CD4-positive, alpha-beta T cell treated with Interleukin-6 for 4 hours (primary cell): ENCODE results near the gene KLHL18.
"Not testable (repeated sequence)": the region's sequence is repeated elsewhere in the genome, so short reads cannot be mapped to it uniquely, and the experiment has no call there.

Source experiments
- DNase-seq: peaks from one replicate; pipeline ENCODE4 v3.0.0-alpha.2; 2020; ENCODE audit warnings: mixed read lengths

The KLHL18 gene

GRCh38 chr3:47282424-47283192 lies at the start of gene KLHL18, which contains the start of gene KIF9:
Gene KLHL18 (plus strand): TSS chr3:47282944. CDS start chr3:47282966, 22 bp downstream.
Gene KIF9 (minus strand): TSS chr3:47282799. CDS start chr3:47277374, 5,425 bp downstream.
- peak; percentile 98 for DNase-seq

GRCh38 chr3:47238017-47238416 lies 44.7 kb upstream of the KLHL18 start:
- no peak for DNase-seq

GRCh38 chr3:47239929-47240328 lies 42.8 kb upstream of the KLHL18 start:
- no peak for DNase-seq

- DNase-seq = no peak
Measured at GRCh38 chr3:47243419-47244147, 39.2 kb upstream of the KLHL18 start.

GRCh38 chr3:47244531-47245100 lies 38.1 kb upstream of the KLHL18 start:
- DNase-seq = no peak

GRCh38 chr3:47245271-47245670 lies 37.5 kb upstream of the KLHL18 start:
- DNase-seq = no peak

- no peak for DNase-seq
Measured at GRCh38 chr3:47247131-47248064, 35.3 kb upstream of the KLHL18 start.

GRCh38 chr3:47250309-47251060 lies 32.3 kb upstream of the KLHL18 start:
- DNase-seq = no peak

- DNase-seq = not testable (repeated sequence)
Measured at GRCh38 chr3:47251085-47251484, 31.7 kb upstream of the KLHL18 start.

GRCh38 chr3:47251689-47252088 lies 31.1 kb upstream of the KLHL18 start:
- DNase-seq = no peak

GRCh38 chr3:47256331-47256730 lies 26.4 kb upstream of the KLHL18 start:
- not testable (repeated sequence) for DNase-seq

GRCh38 chr3:47259114-47259513 lies 23.6 kb upstream of the KLHL18 start:
- DNase-seq = no peak

- no peak for DNase-seq
Measured at GRCh38 chr3:47260605-47261004, 22.1 kb upstream of the KLHL18 start.

GRCh38 chr3:47261301-47261700 lies 21.4 kb upstream of the KLHL18 start:
- DNase-seq = no peak

- DNase-seq = no peak
Measured at GRCh38 chr3:47265008-47265407, 17.7 kb upstream of the KLHL18 start.

- DNase-seq = no peak
Measured at GRCh38 chr3:47265725-47266428, 16.9 kb upstream of the KLHL18 start.

GRCh38 chr3:47266709-47267489 lies 15.8 kb upstream of the KLHL18 start:
- DNase-seq = peak; percentile 70

GRCh38 chr3:47267490-47267824 lies 15.3 kb upstream of the KLHL18 start:
- DNase-seq = no peak

- DNase-seq = no peak
Measured at GRCh38 chr3:47270526-47270925, 12.2 kb upstream of the KLHL18 start.

GRCh38 chr3:47273564-47273963 lies 9.2 kb upstream of the KLHL18 start:
- DNase-seq = no peak
